ENCODE data around the gene ATRX.
"Not testable (repeated sequence)": the region's sequence is repeated elsewhere in the genome, so short reads cannot be mapped to it uniquely, and the experiment has no call there.

ATRX gene

GRCh38 chrX:77785486-77786364, at the start of gene ATRX:
Gene ATRX (minus strand): TSS chrX:77786216. CDS start chrX:77786001, 215 bp downstream.
- peak; percentile 84 for DNase-seq

- DNase-seq = not testable (repeated sequence)
These were observed 45.5 kb upstream of the ATRX start for GRCh38 chrX:77831544-77831943.

GRCh38 chrX:77821989-77822388, 36.0 kb upstream of the ATRX start:
- DNase-seq = not testable (repeated sequence)

- DNase-seq = peak; percentile 14
These were observed 34.2 kb upstream of the ATRX start for GRCh38 chrX:77820091-77820727.

GRCh38 chrX:77814210-77814609, 28.2 kb upstream of the ATRX start:
- no peak for DNase-seq

- no peak for DNase-seq
These were observed 16.2 kb upstream of the ATRX start for GRCh38 chrX:77802201-77802600.

- DNase-seq = no peak
These were observed 9.1 kb upstream of the ATRX start for GRCh38 chrX:77795124-77795523.

GRCh38 chrX:77793946-77794345, 7.9 kb upstream of the ATRX start:
- DNase-seq = no peak

GRCh38 chrX:77788050-77788449, 2.0 kb upstream of the ATRX start:
- DNase-seq = no peak

GRCh38 chrX:77786365-77786680, 307 bp upstream of the ATRX start:
- no peak for DNase-seq

- no peak for DNase-seq
These were observed 6.3 kb downstream of the ATRX start for GRCh38 chrX:77779695-77780094.

GRCh38 chrX:77776659-77777058, 9.4 kb downstream of the ATRX start:
- no peak for DNase-seq

GRCh38 chrX:77771601-77772000, 14.4 kb downstream of the ATRX start:
- DNase-seq = no peak

GRCh38 chrX:77768787-77769186, 17.2 kb downstream of the ATRX start:
- DNase-seq = no peak

- not testable (repeated sequence) for DNase-seq
These were observed 19.8 kb downstream of the ATRX start for GRCh38 chrX:77766212-77766611.

- DNase-seq = no peak
These were observed 30.5 kb downstream of the ATRX start for GRCh38 chrX:77755561-77755960.

- DNase-seq = not testable (repeated sequence)
These were observed 32.1 kb downstream of the ATRX start for GRCh38 chrX:77753942-77754341.

- no peak for DNase-seq
These were observed 36.3 kb downstream of the ATRX start for GRCh38 chrX:77749695-77750094.

GRCh38 chrX:77743720-77744119, 42.3 kb downstream of the ATRX start:
- DNase-seq = no peak

- no peak for DNase-seq
These were observed 43.1 kb downstream of the ATRX start for GRCh38 chrX:77742788-77743476.

GRCh38 chrX:77740376-77740905, 45.6 kb downstream of the ATRX start:
- DNase-seq = no peak

GRCh38 chrX:77733342-77733741, 52.7 kb downstream of the ATRX start:
- no peak for DNase-seq

GRCh38 chrX:77731821-77732419, 54.1 kb downstream of the ATRX start:
- no peak for DNase-seq

All from right hindlimb (tissue), 1 donor.